SJCRH30 (cell line): ENCODE results near the gene HMGB3. TPM values are rescaled to one million over a fixed set of nuclear protein-coding genes. Genes with fewer than 3 reads are reported as not detected.
"Not testable (repeated sequence)": the region's sequence is repeated elsewhere in the genome, so short reads cannot be mapped to it uniquely, and the experiment has no call there.

Source experiments
- DNase-seq, 2 experiments: peaks; one replicate each; pipeline ENCODE4 v3.0.0-alpha.2; 2015 to 2020
- H3K27ac ChIP-seq: fragments of 250-450 bp; sonication (Bioruptor Pico); 2 replicates; pipeline ENCODE4 v1.5.1; 2020; ENCODE audit warnings: mild to moderate bottlenecking, moderate library complexity
- H3K27me3 ChIP-seq: fragments of 250-450 bp; sonication (Bioruptor Pico); 2 replicates; pipeline ENCODE4 v1.5.1; 2020; ENCODE audit warnings: mild to moderate bottlenecking, moderate library complexity
- H3K36me3 ChIP-seq: fragments of 250-450 bp; sonication (Bioruptor Pico); 2 replicates; pipeline ENCODE4 v1.5.1; 2020; ENCODE audit warnings: mild to moderate bottlenecking, moderate library complexity
- H3K4me1 ChIP-seq: fragments of 250-450 bp; sonication (Bioruptor Pico); 2 replicates; pipeline ENCODE4 v1.5.1; 2020; ENCODE audit warnings: mild to moderate bottlenecking, moderate library complexity
- H3K4me3 ChIP-seq: fragments of 250-450 bp; sonication (Bioruptor Pico); 2 replicates; pipeline ENCODE4 v1.5.1; 2020; ENCODE audit warnings: mild to moderate bottlenecking, moderate library complexity
- H3K9me3 ChIP-seq: fragments of 250-450 bp; sonication (Bioruptor Pico); replicated peaks from 2 replicates; pipeline ENCODE4 v1.5.1; 2020; ENCODE audit warnings: mild to moderate bottlenecking, moderate library complexity
- total RNA-seq: library from RNA; depleted of rRNA; stranded (reverse); fragments of >200 nt; shearing (Covaris generic); gene quantifications from 2 replicates; pipeline ENCODE4 v1.2.3, GENCODE V29; 2014; rRNA removed

HMGB3 gene
- total RNA-seq: 120 and 130 TPM in 2 replicates

DNA sequence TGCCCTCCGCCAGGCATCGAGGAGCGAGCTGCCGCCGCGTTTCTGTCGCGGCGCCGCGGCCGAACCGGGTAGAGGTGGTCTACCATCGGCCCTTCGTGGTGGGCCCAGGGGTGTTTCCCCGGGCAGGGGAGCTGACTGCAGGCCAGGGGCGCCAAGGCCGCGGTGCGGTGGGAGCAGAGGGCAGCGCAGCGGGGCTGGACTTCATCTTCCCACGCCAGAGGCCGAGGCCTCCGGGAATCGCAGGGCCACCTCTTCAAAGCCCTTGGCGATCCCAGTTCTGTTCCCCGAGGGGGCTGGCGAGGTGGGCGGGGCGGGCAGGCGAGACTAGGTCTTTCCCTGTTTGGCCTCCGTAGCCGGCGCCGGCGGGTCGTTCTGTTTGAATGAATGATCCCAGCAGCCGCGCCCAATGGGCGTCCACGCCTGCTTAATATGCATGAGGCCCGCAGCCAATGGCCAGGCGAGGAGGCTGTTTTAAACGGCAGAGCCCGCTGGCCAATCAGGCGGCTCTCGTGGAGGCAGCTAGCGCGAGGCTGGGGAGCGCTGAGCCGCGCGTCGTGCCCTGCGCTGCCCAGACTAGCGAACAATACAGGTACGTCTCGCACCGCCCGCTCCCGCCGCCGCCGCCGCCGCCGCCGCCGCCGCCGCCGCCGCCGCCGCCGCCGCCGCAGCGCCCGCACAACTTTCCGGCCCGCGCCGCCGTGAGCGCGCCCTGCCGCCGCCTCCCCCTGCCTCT is at the start of gene HMGB3:
HMGB3 (plus strand) TSS at position 548 of the 733 bp plus-strand sequence. CDS start 2,265 bp downstream, outside the sequence.
- H3K27me3 ChIP-seq: no peaks in the 10 kb centered on the region
- no peaks in the 10 kb centered on the region for H3K9me3 ChIP-seq
- DNase-seq: peak; percentile 91 to 93
- H3K36me3 ChIP-seq: peaks cover 21% of the 10 kb centered on the region
- H3K4me3 ChIP-seq: peak within 1 kb of the TSS; percentile 83
- H3K4me1 ChIP-seq: peaks cover 3% of the 10 kb centered on the region; the same call in 1 of the 2 replicates
- peak within 1 kb of the TSS; percentile 63 for H3K27ac ChIP-seq

DNA sequence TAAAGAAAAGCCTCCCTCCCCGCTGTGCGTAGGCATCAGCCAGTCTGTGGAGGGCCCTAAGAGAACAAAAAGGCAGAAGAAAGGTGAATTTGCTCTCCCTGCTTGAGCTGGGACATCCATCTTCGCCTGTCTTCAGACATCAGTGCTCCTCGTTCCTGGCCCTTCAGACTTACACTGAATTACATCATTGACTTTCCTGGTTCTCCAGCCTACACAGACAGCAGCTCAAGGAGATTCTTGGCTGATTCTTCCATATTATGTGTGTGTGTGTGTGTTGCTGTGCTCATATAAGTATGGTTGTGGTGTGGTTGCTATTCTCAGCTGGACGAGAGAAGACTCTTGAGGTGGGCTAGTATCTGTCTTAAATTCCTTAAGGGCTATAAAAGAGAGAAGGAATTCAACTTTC is 49.2 kb upstream of the HMGB3 start:
- H3K27me3 ChIP-seq: no peaks in the 10 kb centered on the region
- H3K4me3 ChIP-seq: no peak overlapping the region
- no peaks in the 10 kb centered on the region for H3K9me3 ChIP-seq
- H3K27ac ChIP-seq: no peak overlapping the region
- DNase-seq: no peak
- H3K36me3 ChIP-seq: no peaks in the 10 kb centered on the region
- H3K4me1 ChIP-seq: no peaks in the 10 kb centered on the region

DNA sequence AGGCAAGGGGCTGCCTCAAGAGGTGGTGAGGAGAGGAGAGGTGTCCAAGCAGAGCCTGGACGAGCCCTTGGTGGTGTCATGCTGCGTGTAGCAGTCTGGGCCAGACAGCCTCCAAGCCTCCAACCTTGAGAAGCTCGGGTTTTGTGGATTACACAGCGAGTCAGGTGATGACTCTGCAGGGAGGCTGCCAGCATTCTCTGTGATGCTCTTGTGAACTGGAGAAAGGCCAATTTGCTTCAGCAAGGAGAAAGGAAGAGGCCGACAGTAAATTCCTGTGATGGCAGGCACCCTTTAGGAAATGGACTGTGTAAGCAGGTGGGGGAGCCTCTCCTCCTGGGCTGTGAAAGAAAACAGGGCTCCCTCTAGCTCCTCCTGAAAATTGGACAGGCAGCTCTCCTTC is 48.7 kb upstream of the HMGB3 start:
- no peaks in the 10 kb centered on the region for H3K36me3 ChIP-seq
- no peak overlapping the region for H3K27ac ChIP-seq
- H3K9me3 ChIP-seq: no peaks in the 10 kb centered on the region
- no peak for DNase-seq
- no peaks in the 10 kb centered on the region for H3K4me1 ChIP-seq
- H3K27me3 ChIP-seq: no peaks in the 10 kb centered on the region
- no peak overlapping the region for H3K4me3 ChIP-seq

DNA sequence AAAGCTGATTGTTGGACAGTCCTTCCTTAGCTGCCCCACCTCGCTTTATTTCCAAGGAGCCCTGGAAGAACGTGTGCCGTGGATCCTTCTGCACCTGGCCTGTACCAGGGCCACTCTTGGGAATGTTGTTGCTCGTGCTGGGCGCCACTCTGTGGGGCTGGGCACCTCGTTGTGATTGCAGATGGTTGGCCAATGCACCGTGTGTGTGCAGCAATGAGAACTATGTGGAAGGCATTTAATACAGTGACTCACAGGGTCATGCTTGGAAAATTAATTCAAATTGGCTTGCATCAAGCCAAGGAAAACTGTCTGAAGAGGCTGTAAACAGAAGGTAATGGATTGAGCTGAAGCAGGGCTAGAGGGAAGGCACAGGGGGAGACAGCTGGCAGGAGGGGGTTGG is 47.7 kb upstream of the HMGB3 start:
- no peak for DNase-seq
- Histone ChIP-seq H3K4me1 (no peaks in the 10 kb centered on the region), H3K4me3 (no peak overlapping the region), H3K9me3 (no peaks in the 10 kb centered on the region), H3K27ac (no peak overlapping the region), H3K36me3 (no peaks in the 10 kb centered on the region), H3K27me3 (no peaks in the 10 kb centered on the region)

DNA sequence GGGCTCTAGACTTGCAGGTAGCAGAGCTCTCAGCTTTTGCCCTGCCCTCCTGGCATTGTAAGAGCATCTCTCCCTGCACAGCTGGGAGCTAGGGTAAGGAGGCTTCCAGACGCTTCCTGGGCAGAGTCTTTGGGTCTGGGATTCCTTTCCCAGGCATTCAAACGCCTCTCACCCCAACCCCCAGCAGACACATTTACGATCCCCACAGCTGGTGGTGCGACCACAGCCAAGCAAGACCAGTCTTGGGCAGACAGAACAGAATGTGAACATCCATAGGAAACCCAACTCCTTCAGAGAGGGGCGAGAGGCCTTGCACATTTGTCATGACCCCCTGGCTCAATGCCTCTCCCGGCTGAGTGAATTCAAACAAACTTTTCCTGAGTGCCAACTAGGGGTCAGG is 46.6 kb upstream of the HMGB3 start:
- DNase-seq: no peak
- H3K36me3 ChIP-seq: no peaks in the 10 kb centered on the region
- H3K9me3 ChIP-seq: no peaks in the 10 kb centered on the region
- no peaks in the 10 kb centered on the region for H3K27me3 ChIP-seq
- H3K4me1 ChIP-seq: no peaks in the 10 kb centered on the region
- H3K27ac ChIP-seq: no peak overlapping the region
- H3K4me3 ChIP-seq: no peak overlapping the region

DNA sequence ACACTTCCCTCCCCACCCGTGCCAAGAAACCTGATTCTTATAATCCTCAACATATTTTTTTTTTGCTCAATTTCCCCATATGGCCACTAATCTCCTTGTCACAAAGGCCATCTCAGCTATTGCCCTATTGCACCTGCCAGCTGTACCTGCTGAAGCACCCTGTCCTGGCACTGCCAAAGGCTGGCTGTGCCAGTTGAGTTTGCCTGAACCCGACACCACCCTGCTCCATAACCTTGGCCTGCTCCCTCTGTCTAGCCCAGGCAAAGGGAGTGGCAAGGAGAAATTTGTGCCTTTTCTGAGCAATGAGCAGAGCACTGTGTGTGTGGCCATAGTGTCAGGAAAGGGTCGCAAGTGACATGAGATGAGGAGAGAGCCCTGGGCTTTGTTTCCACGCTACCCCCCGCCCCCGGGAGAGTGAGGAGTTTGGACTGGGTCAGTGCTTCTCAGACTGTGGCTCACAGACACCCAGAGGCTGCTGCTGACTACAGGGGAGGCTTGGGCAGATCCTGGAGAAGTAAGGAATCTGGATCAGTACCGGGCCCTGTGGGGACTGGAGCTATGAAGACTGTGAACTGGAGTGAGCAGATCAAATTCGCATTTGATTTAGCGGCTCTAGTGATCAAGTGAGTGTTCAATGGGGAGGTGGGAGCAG is 42.2 kb upstream of the HMGB3 start:
- H3K27ac ChIP-seq: no peak overlapping the region

DNA sequence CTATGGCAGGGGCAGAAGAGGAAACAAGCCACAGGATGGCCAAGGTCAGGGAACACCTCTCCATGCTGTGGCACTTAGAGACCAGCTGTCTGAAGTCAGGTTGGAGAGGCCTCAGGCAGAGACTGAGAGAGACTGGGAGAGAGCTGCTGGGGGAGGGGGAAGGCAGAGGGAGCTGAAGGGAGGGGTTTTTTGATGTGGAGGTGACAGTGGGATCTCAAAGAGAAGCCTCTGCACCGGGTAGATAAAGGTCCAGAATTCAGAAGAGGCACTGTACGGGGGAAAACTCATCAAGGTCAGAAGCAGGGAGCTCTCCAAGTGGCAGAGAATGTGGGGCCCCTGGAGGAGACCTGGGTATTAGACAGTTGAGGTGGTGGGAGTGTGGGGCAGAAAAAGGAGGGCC is 41.6 kb upstream of the HMGB3 start:
- Histone ChIP-seq H3K27me3 (no peaks in the 10 kb centered on the region), H3K4me3 (no peak overlapping the region), H3K36me3 (no peaks in the 10 kb centered on the region), H3K9me3 (no peaks in the 10 kb centered on the region), H3K27ac (no peak overlapping the region), H3K4me1 (no peaks in the 10 kb centered on the region)
- DNase-seq: no peak

More for the DNA sequence above, 42.2 kb upstream of the HMGB3 start:
- Histone ChIP-seq H3K27me3 (no peaks in the 10 kb centered on the region), H3K4me3 (no peak overlapping the region), H3K9me3 (no peaks in the 10 kb centered on the region), H3K36me3 (no peaks in the 10 kb centered on the region), H3K4me1 (no peaks in the 10 kb centered on the region)
- DNase-seq: no peak

DNA sequence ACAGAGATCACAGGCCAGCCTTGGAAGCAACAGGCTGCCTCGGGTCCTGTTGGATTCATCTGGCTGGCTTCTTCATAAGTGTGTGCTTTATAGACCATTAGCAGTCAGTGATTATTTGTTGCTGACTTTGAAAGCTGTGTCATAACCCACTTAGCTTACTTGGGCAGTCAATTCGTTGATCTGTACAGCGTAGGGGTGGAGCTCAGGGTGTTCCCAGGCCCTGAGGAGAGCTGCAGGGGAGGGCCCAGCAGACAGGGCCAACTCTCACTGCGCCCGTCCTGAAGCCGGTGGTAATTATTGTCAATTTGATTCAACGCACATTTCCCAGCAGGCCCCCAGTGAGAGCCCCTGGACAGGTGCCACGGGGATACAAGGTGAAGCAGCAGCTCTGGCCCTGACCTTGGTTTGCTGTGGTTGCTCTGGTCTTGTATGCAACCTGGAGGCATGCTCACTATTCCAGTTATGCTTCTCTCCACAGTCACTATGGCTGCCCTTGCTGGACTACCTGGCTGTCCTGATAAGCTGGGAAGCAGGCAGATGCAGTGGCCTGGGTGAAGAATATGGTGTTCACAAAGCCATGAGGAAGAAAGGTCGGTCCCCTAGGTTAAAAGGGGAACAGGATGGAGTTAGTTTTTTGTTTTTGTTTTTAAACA is 40.1 kb upstream of the HMGB3 start:
- no peak for DNase-seq

DNA sequence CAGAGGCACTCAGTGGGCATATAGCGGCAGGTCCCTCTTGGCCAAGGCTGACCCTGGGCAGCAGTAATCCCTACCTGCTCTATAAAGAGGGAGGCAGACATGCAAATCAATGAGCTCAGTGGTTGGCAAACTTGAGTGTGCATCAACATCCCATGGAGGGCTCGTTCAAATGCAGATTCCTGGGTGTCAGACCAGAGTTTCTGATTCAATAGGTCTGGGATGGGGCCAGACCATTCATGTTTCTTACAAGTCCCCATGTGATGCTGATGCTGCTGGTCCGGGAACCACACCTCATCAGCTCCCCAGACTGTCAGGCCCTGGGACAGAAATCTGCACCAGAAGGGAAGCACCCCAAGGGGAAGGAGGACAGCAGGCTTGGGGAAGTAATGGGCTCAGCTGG is 38.9 kb upstream of the HMGB3 start:
- DNase-seq: no peak
- Histone ChIP-seq H3K4me1 (no peaks in the 10 kb centered on the region), H3K36me3 (no peaks in the 10 kb centered on the region), H3K9me3 (no peaks in the 10 kb centered on the region), H3K27ac (no peak overlapping the region), H3K4me3 (no peak overlapping the region), H3K27me3 (no peaks in the 10 kb centered on the region)

More for the DNA sequence above, 40.1 kb upstream of the HMGB3 start:
- H3K4me1 ChIP-seq: no peaks in the 10 kb centered on the region
- no peak overlapping the region for H3K4me3 ChIP-seq
- no peaks in the 10 kb centered on the region for H3K36me3 ChIP-seq
- H3K27me3 ChIP-seq: no peaks in the 10 kb centered on the region
- no peaks in the 10 kb centered on the region for H3K9me3 ChIP-seq
- no peak overlapping the region for H3K27ac ChIP-seq

DNA sequence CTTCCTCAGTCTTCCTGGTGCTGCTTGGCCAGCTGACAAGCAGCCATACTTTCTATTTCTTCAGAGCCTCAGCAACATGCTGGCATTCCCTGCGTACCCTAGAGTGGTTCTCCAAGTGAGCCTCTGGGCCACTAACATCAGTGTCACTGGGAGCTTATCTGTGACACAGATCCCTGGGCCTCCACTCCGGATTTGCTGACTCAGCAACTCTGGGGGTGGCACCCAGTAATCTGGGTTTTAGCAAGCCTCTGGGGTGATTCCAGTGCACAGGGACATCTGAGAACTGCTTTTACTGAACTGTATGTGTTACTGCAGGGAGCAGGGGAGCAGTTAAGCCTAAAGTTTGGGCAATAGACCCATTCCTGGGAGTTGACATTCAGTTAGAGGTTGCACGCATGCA is 28.2 kb upstream of the HMGB3 start:
- H3K36me3 ChIP-seq: no peaks in the 10 kb centered on the region
- H3K9me3 ChIP-seq: no peaks in the 10 kb centered on the region
- H3K4me3 ChIP-seq: no peak overlapping the region
- H3K27ac ChIP-seq: no peak overlapping the region
- no peak for DNase-seq
- no peaks in the 10 kb centered on the region for H3K27me3 ChIP-seq
- no peaks in the 10 kb centered on the region for H3K4me1 ChIP-seq

DNA sequence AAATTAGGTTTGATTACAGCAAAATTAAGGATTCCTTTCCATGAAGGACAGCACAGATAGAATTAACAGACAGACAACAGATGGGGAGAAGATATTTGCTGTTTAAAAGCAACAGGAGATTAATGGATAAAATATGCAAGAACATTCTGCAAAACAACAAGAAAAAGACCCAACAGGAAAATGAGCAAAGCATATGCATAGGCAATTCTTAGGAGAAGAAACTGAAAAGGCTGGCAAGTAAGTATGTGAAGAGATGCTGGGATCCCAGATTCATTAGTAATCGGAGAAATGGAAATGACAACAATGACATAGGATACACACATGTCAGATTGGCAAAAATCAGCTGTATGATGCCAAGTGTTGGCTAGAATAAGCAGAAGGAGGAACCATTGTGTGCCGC is 27.5 kb upstream of the HMGB3 start:
- Histone ChIP-seq H3K36me3 (no peaks in the 10 kb centered on the region), H3K4me3 (no peak overlapping the region), H3K27me3 (no peaks in the 10 kb centered on the region), H3K4me1 (no peaks in the 10 kb centered on the region), H3K9me3 (no peaks in the 10 kb centered on the region), H3K27ac (no peak overlapping the region)
- no peak for DNase-seq

DNA sequence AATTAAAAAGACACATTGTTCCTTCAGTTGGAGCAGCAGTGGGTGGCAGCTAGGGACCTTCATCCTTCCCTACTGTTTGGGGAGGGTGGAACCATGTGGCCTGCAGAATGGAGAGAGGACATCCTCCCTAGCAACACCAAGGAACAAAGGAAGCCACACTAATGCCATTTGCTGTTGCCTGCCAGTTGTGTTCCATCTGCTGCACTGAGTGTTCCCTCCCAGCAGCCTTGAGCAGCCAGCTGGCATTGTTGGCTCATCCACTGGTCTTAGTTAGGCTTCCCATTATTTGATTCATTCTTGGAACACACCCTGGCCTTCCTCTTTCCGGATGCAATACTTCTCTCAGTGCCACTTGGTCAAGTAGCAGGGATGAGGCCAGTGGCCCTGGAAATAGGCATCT is 25.0 kb upstream of the HMGB3 start:
- no peaks in the 10 kb centered on the region for H3K36me3 ChIP-seq
- no peaks in the 10 kb centered on the region for H3K9me3 ChIP-seq
- no peak overlapping the region for H3K27ac ChIP-seq
- no peaks in the 10 kb centered on the region for H3K4me1 ChIP-seq
- H3K4me3 ChIP-seq: no peak overlapping the region
- DNase-seq: no peak
- H3K27me3 ChIP-seq: no peaks in the 10 kb centered on the region

DNA sequence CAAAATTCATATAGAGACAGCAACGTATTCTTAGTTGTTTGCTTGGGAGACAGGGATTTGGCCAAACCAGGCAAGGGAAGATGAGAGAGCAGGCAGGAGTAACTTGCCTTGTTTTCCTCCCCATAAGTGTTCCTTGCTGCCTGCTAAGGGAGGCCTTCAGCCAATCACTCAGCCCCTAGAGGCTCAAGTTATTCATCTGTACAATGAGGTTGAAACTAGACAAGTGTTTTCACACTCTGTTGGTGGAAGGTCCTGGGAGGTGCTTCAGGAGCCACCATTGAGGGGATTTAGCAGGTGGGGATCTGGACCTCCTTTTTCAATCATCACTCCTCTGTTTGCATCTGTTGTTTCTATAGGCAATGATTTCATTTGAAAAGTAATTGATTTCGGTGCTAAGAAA is 23.6 kb upstream of the HMGB3 start:
- H3K27me3 ChIP-seq: no peaks in the 10 kb centered on the region
- no peak overlapping the region for H3K4me3 ChIP-seq
- DNase-seq: no peak
- H3K4me1 ChIP-seq: no peaks in the 10 kb centered on the region
- H3K27ac ChIP-seq: no peak overlapping the region
- H3K9me3 ChIP-seq: no peaks in the 10 kb centered on the region
- H3K36me3 ChIP-seq: no peaks in the 10 kb centered on the region

DNA sequence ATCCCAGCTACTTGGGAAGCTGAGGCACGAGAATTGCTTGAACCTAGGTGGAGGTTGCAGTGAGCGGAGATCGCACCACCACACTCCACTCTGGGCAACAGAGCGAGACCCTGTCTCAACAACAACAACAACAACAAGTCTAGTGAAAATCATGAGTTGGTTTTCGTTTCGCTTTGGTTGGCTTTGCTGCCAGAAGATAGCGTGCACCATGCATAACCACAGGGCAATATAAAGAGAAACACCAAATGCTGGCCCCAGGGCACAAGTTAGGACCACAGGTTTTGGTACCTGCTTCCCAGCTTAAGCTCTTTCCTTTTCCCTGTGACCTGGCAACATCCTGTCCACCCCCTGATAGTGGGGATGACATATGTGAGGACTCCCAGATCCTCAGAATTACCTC is 21.5 kb upstream of the HMGB3 start:
- Histone ChIP-seq H3K36me3 (no peaks in the 10 kb centered on the region), H3K4me1 (no peaks in the 10 kb centered on the region), H3K27ac (no peak overlapping the region), H3K4me3 (no peak overlapping the region), H3K9me3 (no peaks in the 10 kb centered on the region), H3K27me3 (no peaks in the 10 kb centered on the region)
- DNase-seq: no peak

DNA sequence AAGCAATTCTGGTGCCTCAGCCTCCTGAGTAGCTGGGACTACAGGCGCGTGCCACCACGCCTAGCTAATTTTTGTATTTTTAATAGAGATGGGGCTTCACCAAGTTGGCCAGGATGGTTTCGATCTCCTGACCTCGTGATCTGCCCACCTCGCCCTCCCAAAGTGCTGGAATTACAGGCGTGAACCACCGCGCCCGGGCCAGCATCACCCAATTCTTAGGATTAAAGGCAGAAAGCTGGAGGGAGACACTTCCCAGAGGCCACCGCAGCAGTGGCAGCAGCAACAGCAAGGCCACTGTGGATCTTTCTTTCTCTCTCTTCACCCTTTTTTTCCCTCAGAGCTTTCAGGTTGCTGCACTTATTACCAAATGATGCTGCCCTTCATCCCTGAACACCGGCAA is 18.7 kb upstream of the HMGB3 start:
- H3K36me3 ChIP-seq, H3K27ac ChIP-seq, H3K9me3 ChIP-seq: not testable (repeated sequence)

More for the DNA sequence above, 18.7 kb upstream of the HMGB3 start:
- not testable (repeated sequence) for H3K4me1 ChIP-seq, DNase-seq, H3K4me3 ChIP-seq, H3K27me3 ChIP-seq
